Daoy (cell line): ENCODE measurements around the gene ADAMTSL1. TPM values are rescaled to one million over a fixed set of nuclear protein-coding genes. Genes with fewer than 3 reads are reported as not detected.
A peak's percentile ranks its signal among the peaks of the same experiment; 100 is the strongest.

Experiments used
- DNase-seq: peaks from one replicate; pipeline ENCODE4 v3.0.0-alpha.2; 2015; ENCODE audit warnings: low read depth
- total RNA-seq: library from RNA; depleted of rRNA; stranded (reverse); fragments of >200 nt; shearing (Covaris generic); gene quantifications from 2 replicates; pipeline ENCODE4 v1.2.3, GENCODE V29; 2014

The ADAMTSL1 gene
- total RNA-seq, 1 experiment from 2014 or later = 16.6 TPM

DNA sequence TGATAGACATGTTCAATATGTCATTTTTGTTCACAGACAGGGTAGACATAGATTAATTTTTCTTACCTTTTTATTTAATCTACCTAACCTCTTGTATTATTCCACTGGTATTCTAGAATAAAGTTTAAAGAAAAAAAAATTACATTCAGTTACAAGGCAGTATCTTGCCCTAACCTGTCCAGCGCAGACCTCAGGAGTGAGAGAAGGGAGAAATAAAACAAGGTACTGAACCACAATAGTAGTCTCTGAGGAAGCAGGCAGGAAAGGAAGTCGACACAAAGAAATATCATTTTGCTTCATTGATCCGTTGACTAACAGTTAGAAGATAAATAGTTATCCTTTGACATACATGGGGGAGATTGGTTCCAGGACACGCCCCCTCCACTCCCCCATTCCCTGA is 12.5 kb upstream of the ADAMTSL1 start:
- no peak for DNase-seq

- peak; percentile 46 for DNase-seq
Observed at GRCh38 chr9:18463991-18464390, 10.0 kb upstream of the ADAMTSL1 start.

DNA sequence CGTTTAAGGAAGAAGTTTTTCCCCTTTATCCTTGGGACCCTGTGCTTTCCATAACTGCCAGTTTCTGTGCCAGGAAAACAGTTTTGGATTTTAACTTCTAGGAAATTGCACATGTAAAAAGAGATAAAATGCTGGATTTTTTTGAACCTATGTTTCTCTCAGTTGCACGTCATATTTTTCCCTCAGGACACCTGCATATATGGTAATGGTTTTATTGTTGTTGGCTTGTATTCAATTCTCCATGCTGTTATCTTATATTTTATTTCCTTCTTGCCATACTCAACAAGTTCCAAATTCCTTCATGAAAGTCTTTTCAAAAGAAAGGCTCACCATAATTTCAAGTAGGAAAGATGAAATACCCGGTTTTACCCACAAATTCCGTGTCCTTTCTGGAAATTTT is 7.9 kb upstream of the ADAMTSL1 start:
- no peak for DNase-seq

DNA sequence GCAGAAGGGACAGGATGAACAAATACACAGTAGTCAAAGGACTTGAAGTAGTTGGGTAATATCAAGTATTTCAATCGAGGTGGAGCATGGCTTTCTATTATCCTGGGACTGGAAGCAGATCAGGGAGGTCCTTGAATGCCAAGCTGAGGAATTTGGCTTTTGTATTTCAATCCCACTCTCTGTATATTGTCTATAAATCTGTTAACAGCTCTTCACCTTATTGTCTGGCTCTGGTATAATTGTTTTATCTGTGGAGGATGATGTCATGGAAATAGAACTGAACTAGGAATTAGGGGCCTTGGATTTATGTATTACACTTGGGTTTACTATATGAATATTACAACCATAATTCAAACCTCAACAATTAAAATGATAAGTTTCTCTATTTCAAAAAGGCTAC is 6.3 kb upstream of the ADAMTSL1 start:
- DNase-seq = no peak

DNA sequence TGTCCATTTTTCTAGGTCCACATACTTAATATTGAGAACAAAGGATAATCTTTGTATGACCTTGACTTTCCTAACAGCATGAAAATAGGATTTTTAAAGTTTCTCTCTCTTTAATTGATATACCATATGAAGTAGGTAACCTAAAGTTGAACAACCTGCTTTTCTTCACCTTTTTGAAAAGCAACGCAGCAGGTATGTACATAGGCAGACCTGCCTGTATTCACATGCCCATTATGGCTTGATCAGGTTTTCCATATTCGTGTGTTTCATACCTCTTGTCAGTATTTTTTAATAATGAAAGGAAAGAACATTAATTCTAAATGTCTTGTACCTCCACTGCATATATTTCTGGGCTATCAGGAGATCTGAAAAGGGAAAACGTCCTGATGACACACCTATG is 1.5 kb upstream of the ADAMTSL1 start:
- DNase-seq = no peak

DNA sequence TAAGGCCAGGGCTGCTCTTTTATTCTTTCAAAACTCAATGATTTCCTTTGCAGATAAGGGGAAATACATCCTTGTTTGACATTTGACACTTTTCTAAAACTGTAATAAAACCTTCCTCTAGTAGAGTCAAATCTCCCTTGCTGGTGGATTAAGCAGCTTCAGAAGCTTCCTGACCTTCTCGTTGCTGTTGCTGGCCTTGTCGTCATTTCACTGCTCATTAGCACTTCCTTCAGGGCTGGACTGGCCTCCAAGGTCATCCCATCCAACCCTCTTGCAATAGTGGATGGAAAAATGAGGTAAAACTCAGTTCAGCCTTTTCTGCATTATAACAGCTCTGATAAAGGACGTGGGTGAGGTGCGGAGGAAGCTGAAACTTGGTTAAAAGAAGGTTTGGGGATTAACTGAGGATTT is 1.1 kb upstream of the ADAMTSL1 start:
- DNase-seq = no peak

GRCh38 chr9:18474783-18475182 is 830 bp downstream of the ADAMTSL1 start:
- DNase-seq = no peak

DNA sequence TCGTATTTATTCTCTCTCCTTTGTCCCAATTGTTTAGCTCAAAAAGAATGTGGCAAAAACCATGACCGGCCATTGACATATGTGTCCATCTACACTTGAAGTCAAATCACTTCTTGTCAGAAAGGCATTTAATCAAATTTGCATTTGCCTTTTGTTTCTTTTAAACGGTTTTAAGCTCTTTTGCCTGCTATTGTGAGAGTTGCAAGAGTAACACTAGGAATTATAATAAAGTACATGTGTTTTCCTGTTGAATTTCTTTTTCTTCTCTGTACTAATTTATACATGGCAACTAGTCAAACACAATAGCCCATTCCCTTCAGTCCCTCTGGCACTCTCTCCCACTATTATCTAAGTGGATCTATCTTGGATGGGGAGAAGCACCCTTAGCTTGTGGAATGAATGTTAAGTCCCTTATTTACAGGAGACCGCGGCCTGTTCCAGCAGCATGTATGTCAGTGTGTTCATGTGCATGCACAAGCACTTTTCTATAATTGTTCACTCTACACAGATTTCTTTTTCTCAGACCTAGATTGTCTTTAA is 3.2 kb downstream of the ADAMTSL1 start:
- DNase-seq = no peak

DNA sequence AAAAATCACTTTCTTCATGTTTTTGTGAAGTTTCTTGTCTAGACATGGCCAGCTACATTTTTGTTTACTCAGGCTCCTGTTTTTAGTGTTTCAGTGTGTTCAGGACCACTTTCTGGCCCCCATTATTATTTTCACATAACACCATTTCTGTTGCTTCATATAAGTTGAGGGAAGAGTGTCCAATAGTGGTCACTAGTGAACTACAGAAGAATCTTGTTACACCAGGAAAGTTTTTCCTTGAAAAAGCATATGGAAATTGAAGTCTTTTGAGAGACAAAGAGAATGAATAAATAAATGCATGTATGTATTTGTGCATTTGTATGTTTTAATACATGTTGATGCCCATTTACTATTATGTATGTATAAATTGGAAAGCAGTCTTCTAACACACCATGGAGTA is 3.8 kb downstream of the ADAMTSL1 start:
- no peak for DNase-seq

GRCh38 chr9:18478501-18479361 is 4.8 kb downstream of the ADAMTSL1 start:
- DNase-seq = peak; percentile 74

DNA sequence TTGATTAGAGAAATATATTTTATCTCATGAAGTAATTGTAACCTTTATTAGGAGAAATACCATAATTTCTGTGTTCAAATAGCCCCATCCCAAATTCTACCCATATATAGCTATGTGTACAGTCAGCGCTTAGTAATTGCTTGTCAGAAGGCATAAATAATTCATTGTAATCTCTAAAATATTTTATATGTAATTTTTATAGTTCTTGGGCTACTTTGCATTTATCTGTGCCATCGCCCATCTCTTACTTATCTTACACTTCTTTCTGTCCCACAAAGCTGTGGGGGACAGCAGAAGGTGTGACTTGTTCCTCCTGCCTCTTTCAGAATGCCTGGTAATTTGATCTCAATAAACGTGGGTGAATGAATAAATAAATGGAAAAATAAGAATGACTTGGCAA is 5.5 kb downstream of the ADAMTSL1 start:
- no peak for DNase-seq

DNA sequence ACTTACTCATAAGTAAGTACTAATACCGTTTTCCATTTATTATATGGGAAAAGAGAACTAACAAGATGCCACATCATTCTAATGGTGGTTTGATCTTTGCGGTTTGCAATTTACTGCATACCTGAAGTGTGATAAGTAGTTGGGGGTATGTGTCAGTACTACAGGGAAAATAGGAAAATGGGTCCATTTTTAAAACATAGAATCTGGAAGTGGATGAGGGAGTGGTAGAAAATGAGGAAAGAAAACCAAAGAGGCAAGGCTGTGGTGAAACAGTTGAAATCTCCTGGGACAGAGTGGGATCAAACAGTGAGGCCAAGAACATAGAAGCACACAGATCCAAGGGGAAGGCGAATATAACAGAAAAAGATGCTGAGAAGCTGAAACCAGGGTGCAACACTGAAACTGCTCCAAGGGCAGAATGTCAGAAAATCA is 6.7 kb downstream of the ADAMTSL1 start:
- DNase-seq = peak; percentile 57

DNA sequence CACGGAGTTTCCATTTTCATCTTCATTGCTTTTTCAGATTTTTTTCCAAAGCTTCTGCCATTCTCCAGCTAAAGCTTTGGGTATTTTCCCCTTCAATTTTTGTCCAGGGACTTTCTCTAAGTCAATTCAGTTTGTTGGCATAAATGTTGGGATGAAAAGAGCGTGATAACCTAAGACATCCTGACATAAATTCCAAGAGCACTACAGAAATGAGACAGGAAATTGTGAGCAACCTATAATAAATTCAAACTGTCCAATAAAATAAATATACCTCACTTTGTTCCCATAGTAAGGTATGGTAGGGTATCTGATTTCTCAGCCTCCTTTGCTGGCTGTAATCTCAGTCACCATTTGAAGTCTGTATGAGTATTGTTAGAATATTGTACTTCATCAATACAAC is 8.4 kb downstream of the ADAMTSL1 start:
- DNase-seq = no peak

- DNase-seq = no peak
Observed at GRCh38 chr9:18485714-18486113, 11.8 kb downstream of the ADAMTSL1 start.

GRCh38 chr9:18487611-18488010 is 13.7 kb downstream of the ADAMTSL1 start:
- DNase-seq = no peak

DNA sequence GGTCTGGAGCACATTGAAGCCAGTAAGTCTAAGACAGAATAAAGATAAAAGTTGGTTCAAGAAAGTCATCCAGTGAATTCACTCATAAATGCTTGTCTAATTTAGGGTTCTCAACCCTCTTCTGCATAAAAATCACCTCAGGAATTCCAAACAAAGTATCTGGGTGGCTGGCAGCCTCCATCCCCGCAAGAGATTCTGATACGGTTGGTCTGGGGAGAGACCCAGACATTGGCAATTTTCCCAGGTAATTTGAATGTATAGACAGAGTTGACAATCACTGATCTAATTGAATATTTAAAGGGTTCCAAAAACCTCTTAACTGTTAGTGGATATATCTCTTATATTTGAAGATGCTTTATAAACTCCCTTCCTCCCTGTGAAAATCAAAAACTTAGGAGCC is 14.9 kb downstream of the ADAMTSL1 start:
- DNase-seq = no peak

DNA sequence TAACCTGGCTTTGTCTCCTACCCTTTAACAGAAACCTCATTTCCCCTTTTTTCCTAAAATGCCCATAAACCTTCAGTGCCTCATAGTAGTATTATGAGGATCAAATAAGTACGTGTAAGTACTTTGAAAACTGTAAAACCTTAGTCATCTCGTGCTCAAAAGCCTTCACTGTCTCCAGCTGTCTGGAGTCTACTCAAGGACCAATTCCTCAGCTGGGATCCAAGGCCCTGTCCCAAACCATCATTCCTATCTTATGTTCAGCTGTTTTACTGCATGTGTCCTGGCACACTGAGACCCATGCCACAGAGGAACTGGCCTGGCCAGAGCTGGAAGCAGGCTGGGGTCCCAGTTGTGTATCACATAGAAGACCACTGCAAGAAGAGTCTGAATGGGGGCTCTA is 15.9 kb downstream of the ADAMTSL1 start:
- peak; percentile 30 for DNase-seq

GRCh38 chr9:18490641-18491370 is 16.9 kb downstream of the ADAMTSL1 start:
- peak; percentile 94 for DNase-seq

DNA sequence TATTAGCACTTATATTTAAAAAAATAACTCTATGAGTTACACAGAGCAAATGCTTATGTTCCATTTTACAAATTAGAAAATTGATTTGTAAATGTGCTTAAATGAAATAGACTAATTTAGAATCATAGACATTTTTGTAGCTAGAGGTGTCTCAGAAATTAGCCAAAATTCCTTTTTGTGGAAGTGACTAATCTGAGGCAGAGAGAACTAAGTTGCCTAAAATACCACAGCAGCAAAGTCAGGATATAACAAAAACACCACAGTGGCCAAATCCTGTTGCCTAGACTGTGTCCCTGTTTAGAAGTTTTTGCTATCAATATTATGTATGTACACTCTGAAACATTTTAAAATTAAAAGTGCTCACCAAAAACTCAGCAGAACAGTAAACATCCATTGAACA is 18.7 kb downstream of the ADAMTSL1 start:
- DNase-seq = no peak

DNA sequence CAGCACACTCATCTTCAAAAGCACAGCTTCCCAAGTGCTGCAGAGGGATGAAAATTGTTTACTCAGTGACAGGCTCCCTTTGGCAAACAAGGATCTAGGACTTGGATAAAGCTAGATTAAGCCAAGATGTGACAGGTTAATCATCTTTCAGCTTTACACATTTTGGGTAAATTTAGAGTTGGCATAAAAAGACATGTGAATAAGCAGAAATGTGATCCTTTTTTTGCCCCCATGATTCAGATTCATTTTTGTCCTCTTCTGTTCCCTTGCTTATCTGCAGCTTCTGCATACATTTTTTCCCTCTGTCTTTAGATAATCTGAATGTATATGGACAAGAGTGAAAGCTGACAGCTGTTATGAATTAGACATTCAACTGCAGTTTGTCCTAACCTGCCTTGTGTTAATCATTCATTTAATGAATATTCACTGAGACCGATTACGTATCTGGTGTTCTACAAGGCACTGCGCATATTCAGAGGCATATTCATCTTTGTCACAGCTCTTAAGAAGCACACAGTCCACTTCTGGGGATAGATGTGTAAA is 19.6 kb downstream of the ADAMTSL1 start:
- peak; percentile 18 for DNase-seq

DNA sequence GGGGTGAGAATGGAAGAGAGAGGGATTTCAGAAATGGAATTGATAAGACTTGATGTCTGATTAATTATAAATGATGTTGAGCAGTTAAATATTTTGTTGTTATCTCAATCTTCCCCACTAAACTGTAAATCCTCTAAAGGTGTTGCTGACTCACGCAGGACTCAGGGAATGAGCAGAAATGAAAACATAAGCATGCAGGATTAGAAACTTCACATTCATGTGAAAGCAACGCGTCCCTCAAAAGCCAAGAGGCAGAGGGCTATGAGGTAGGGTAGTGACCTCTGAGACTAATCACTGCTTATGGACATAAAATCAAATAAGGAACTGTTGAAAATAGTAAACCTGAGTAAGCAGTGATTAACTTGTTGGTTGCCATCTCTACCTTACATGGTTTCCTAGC is 21.1 kb downstream of the ADAMTSL1 start:
- DNase-seq = no peak

GRCh38 chr9:18496256-18497000 is 22.5 kb downstream of the ADAMTSL1 start:
- DNase-seq = no peak
